Upper lobe of right lung (tissue), 1 donor: ENCODE results near the gene PTPRM. TPM values are rescaled to one million over a fixed set of nuclear protein-coding genes. Genes with fewer than 3 reads are reported as not detected.
A peak's percentile ranks its signal among the peaks of the same experiment; 100 is the strongest.

ENCODE experiments used
- ATAC-seq: fragments of 200-7000 bp; cut with Tn5 transposase; one replicate; pipeline ENCODE4 v1.9.1; 2020; ENCODE audit warnings: mild to moderate bottlenecking, moderate library complexity
- DNase-seq: peaks from one replicate; pipeline ENCODE4 v3.0.0-alpha.2; 2020
- H3K27ac ChIP-seq: fragments of 200-600 bp; one replicate; pipeline ENCODE4 v1.8.0; 2022
- H3K27me3 ChIP-seq: fragments of 200-600 bp; one replicate; pipeline ENCODE4 v1.8.0; 2022; ENCODE audit warnings: mild to moderate bottlenecking
- H3K36me3 ChIP-seq: fragments of 200-600 bp; one replicate; pipeline ENCODE4 v1.8.0; 2022
- H3K4me1 ChIP-seq: fragments of 200-600 bp; one replicate; pipeline ENCODE4 v1.8.0; 2022
- H3K4me3 ChIP-seq: fragments of 200-600 bp; one replicate; pipeline ENCODE4 v1.8.0; 2022; ENCODE audit warnings: mild to moderate bottlenecking
- H3K9me3 ChIP-seq: fragments of 200-600 bp; one replicate; pipeline ENCODE4 v1.8.0; 2022
- CTCF ChIP-seq: fragments of 200-600 bp; IDR thresholded peaks from one replicate; pipeline ENCODE4 v1.8.0; 2022; ENCODE audit warnings: antibody characterized with exemption
- intact Hi-C: fragments of 100-400 bp; cut with DNase I; formaldehyde crosslinking; loops from one replicate; pipeline ENCODE4 v1.11.0; 2022
- total RNA-seq: library from RNA; stranded (reverse); fragmentation: NEBNext Ultra II Directional; extraction: Animal tissue kit (Norgen Biotek cat#: 25700); gene quantifications from one replicate; pipeline ENCODE4 v1.2.1, GENCODE V29; 2021
- donor health status: DM: no; HTN: yes; CAD: no; lungs with severe emphysema.

Gene PTPRM
- total RNA-seq, 1 donor from 2014 or later = 99.3 TPM

- Histone ChIP-seq H3K4me3 (no peak overlapping the region), H3K9me3 (no peaks in the 10 kb centered on the region), H3K27ac (no peak overlapping the region), H3K4me1 (no peaks in the 10 kb centered on the region), H3K27me3 (no peaks in the 10 kb centered on the region), H3K36me3 (no peaks in the 10 kb centered on the region)
- TF ChIP-seq CTCF = no peak
- intact Hi-C loops = no loop called here
- DNase-seq (no peak), ATAC-seq (no peak)
Measured at GRCh38 chr18:7807936-7808453, 240.9 kb downstream of the PTPRM start.

- Histone ChIP-seq H3K36me3 (no peaks in the 10 kb centered on the region), H3K4me3 (no peak overlapping the region), H3K4me1 (no peaks in the 10 kb centered on the region), H3K27ac (no peak overlapping the region), H3K9me3 (peaks cover 7% of the 10 kb centered on the region), H3K27me3 (no peaks in the 10 kb centered on the region)
- DNase-seq = no peak
- no peak for ATAC-seq
- no peak for TF ChIP-seq CTCF
- intact Hi-C loops = no loop called here
Measured at GRCh38 chr18:7808992-7809391, 241.9 kb downstream of the PTPRM start.

GRCh38 chr18:7809455-7809854, 242.3 kb downstream of the PTPRM start:
- H3K4me3 ChIP-seq = no peak overlapping the region
- intact Hi-C loops = no loop called here
- TF ChIP-seq CTCF = no peak
- ATAC-seq (no peak), DNase-seq (no peak)
- no peaks in the 10 kb centered on the region for H3K27me3 ChIP-seq
- no peaks in the 10 kb centered on the region for H3K36me3 ChIP-seq
- no peaks in the 10 kb centered on the region for H3K4me1 ChIP-seq
- no peak overlapping the region for H3K27ac ChIP-seq
- H3K9me3 ChIP-seq = peaks cover 11% of the 10 kb centered on the region

GRCh38 chr18:7809978-7810377, 242.9 kb downstream of the PTPRM start:
- no peak for TF ChIP-seq CTCF
- no peaks in the 10 kb centered on the region for H3K36me3 ChIP-seq
- H3K4me3 ChIP-seq = no peak overlapping the region
- H3K27ac ChIP-seq = no peak overlapping the region
- ATAC-seq = no peak
- intact Hi-C loops = no loop called here
- DNase-seq = no peak
- H3K9me3 ChIP-seq = peaks cover 17% of the 10 kb centered on the region
- H3K4me1 ChIP-seq = no peaks in the 10 kb centered on the region
- no peaks in the 10 kb centered on the region for H3K27me3 ChIP-seq

GRCh38 chr18:7812431-7813063, 245.4 kb downstream of the PTPRM start:
- intact Hi-C loops = no loop called here
- peak; percentile 66 for ATAC-seq
- no peaks in the 10 kb centered on the region for H3K27me3 ChIP-seq
- H3K4me3 ChIP-seq = no peak overlapping the region
- no peak for DNase-seq
- no peaks in the 10 kb centered on the region for H3K36me3 ChIP-seq
- peaks cover 2% of the 10 kb centered on the region for H3K4me1 ChIP-seq
- no peak for TF ChIP-seq CTCF
- H3K9me3 ChIP-seq = peaks cover 21% of the 10 kb centered on the region
- H3K27ac ChIP-seq = no peak overlapping the region
